Cardiac muscle cell (in vitro differentiated cells and primary cell): ENCODE results near the gene SLC13A3. TPM values are rescaled to one million over a fixed set of nuclear protein-coding genes. Genes with fewer than 3 reads are reported as not detected.

Experiments
- DNase-seq, 2 donors: peaks; one replicate each; pipeline versions ENCODE4 v3.0.0 to v3.0.0-alpha.2; 2010 to 2017; ENCODE audit warnings: low read depth in 1 of 2, low spot score in 1 of 2
- H3K27ac ChIP-seq: fragments of 200-600 bp; sonication (generic); 2 replicates; pipeline ENCODE4 v1.5.1; 2016
- H3K27me3 ChIP-seq: fragments of 200-600 bp; sonication (generic); 2 replicates; pipeline ENCODE4 v1.6.0; 2016; ENCODE audit warnings: control low read depth
- H3K36me3 ChIP-seq: fragments of 200-600 bp; sonication (generic); 2 replicates; pipeline ENCODE4 v1.5.1; 2016; ENCODE audit warnings: control low read depth
- H3K4me1 ChIP-seq: fragments of 200-600 bp; sonication (generic); 2 replicates; pipeline ENCODE4 v1.8.1; 2017; ENCODE audit warnings: low read depth, mild to moderate bottlenecking, mixed run types
- H3K4me3 ChIP-seq: fragments of 200-600 bp; sonication (generic); 2 replicates; pipeline ENCODE4 v1.5.1; 2016; ENCODE audit warnings: mild to moderate bottlenecking
- H3K9me3 ChIP-seq: fragments of 200-600 bp; sonication (generic); 2 replicates; pipeline ENCODE4 v1.5.1; 2017; ENCODE audit warnings: low read depth, mild to moderate bottlenecking, control low read depth
- polyA plus RNA-seq: library from polyadenylated mRNA; unstranded; fragments of >200 nt; fragmentation: Nextera tagmentation; extraction: Ambion mirVana; gene quantifications from 2 replicates; pipeline ENCODE4 v1.2.1, GENCODE V29; 2016
- total RNA-seq: library from RNA; depleted of rRNA; stranded (reverse); fragments of >200 nt; gene quantifications from 2 replicates; pipeline ENCODE4 v1.2.3, GENCODE V29; 2016
- TF ChIP-seq, protein P1 (sequence below): IDR thresholded peaks from 2 replicates; pipeline ENCODE4 v1.5.1; 2012; ENCODE audit warnings: low read depth, mild to moderate bottlenecking, low read length

The SLC13A3 gene
- total and polyA plus RNA-seq, 2 experiments from 2014 or later: 2.1 to 3.9 TPM

DNA sequence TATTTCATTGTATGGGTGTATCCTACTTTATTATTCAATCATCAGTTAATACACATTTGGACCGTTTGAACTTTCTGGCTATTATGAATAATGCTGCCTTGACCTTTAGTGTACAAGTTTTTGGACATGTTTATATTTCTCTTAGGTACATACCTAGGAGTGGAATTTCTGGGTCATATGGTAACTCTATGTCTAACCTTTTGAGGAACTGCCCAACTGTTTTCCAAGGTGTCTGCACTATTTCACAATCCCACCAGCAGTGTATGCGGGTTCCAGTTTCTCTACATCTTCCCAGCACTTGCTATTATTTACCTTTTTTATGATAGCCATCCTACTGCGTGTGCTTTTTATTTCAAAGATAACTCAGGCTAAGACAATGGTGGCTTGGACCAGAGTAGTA is 14.3 kb upstream of the SLC13A3 start:
- no peaks in the 10 kb centered on the region for H3K27me3 ChIP-seq

DNA sequence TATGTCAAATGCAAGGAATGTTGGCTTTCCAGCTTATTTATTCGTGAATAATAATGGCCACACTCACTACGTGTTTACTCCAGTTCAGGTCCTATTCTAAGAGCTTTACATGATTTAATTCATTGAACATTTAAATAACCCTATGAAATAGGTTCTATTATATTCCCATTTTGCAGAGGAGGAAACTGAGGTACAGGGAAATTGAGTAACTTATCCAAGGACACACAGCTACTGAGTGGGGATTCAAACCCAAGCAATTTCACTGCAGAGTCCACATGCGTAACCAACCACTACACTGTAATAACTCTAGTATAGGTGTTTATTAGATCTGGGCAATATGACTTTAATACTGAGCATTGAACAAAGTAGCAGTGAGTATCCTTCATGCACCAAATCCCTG is 12.3 kb upstream of the SLC13A3 start:
- Histone ChIP-seq H3K27ac (no peak overlapping the region), H3K9me3 (no peaks in the 10 kb centered on the region), H3K36me3 (no peaks in the 10 kb centered on the region), H3K4me1 (no peaks in the 10 kb centered on the region), H3K4me3 (no peak overlapping the region), H3K27me3 (no peaks in the 10 kb centered on the region)
- DNase-seq: no peak
- TF ChIP-seq, protein P1, sequence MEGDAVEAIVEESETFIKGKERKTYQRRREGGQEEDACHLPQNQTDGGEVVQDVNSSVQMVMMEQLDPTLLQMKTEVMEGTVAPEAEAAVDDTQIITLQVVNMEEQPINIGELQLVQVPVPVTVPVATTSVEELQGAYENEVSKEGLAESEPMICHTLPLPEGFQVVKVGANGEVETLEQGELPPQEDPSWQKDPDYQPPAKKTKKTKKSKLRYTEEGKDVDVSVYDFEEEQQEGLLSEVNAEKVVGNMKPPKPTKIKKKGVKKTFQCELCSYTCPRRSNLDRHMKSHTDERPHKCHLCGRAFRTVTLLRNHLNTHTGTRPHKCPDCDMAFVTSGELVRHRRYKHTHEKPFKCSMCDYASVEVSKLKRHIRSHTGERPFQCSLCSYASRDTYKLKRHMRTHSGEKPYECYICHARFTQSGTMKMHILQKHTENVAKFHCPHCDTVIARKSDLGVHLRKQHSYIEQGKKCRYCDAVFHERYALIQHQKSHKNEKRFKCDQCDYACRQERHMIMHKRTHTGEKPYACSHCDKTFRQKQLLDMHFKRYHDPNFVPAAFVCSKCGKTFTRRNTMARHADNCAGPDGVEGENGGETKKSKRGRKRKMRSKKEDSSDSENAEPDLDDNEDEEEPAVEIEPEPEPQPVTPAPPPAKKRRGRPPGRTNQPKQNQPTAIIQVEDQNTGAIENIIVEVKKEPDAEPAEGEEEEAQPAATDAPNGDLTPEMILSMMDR: no peak

More for the DNA sequence above, 14.3 kb upstream of the SLC13A3 start:
- H3K27ac ChIP-seq: no peak overlapping the region
- no peaks in the 10 kb centered on the region for H3K9me3 ChIP-seq
- H3K36me3 ChIP-seq: no peaks in the 10 kb centered on the region
- TF ChIP-seq, protein P1: no peak
- no peak overlapping the region for H3K4me3 ChIP-seq
- no peaks in the 10 kb centered on the region for H3K4me1 ChIP-seq
- no peak for DNase-seq

- DNase-seq: no peak
- TF ChIP-seq, protein P1: no peak
Measured at GRCh38 chr20:46661659-46662058, 10.4 kb upstream of the SLC13A3 start.

GRCh38 chr20:46660487-46660886 is 9.2 kb upstream of the SLC13A3 start:
- no peak for DNase-seq
- H3K27me3 ChIP-seq: no peaks in the 10 kb centered on the region
- H3K36me3 ChIP-seq: no peaks in the 10 kb centered on the region
- no peaks in the 10 kb centered on the region for H3K4me1 ChIP-seq
- TF ChIP-seq, protein P1: no peak
- no peak overlapping the region for H3K27ac ChIP-seq
- no peak overlapping the region for H3K4me3 ChIP-seq
- H3K9me3 ChIP-seq: no peaks in the 10 kb centered on the region

More at GRCh38 chr20:46661659-46662058, 10.4 kb upstream of the SLC13A3 start:
- H3K4me3 ChIP-seq: no peak overlapping the region
- H3K4me1 ChIP-seq: no peaks in the 10 kb centered on the region
- no peaks in the 10 kb centered on the region for H3K9me3 ChIP-seq
- no peaks in the 10 kb centered on the region for H3K36me3 ChIP-seq
- H3K27me3 ChIP-seq: no peaks in the 10 kb centered on the region
- H3K27ac ChIP-seq: no peak overlapping the region

- no peak for DNase-seq
- Histone ChIP-seq H3K27ac (no peak overlapping the region), H3K27me3 (no peaks in the 10 kb centered on the region), H3K4me3 (no peak overlapping the region), H3K4me1 (no peaks in the 10 kb centered on the region), H3K36me3 (no peaks in the 10 kb centered on the region), H3K9me3 (no peaks in the 10 kb centered on the region)
- TF ChIP-seq, protein P1: no peak
Measured at GRCh38 chr20:46657618-46658017, 6.4 kb upstream of the SLC13A3 start.

GRCh38 chr20:46657137-46657536 is 5.9 kb upstream of the SLC13A3 start:
- TF ChIP-seq, protein P1: no peak
- Histone ChIP-seq H3K27ac (no peak overlapping the region), H3K27me3 (peaks cover under 1% of the 10 kb centered on the region), H3K9me3 (no peaks in the 10 kb centered on the region), H3K36me3 (no peaks in the 10 kb centered on the region), H3K4me3 (no peak overlapping the region), H3K4me1 (no peaks in the 10 kb centered on the region)
- no peak for DNase-seq
